ENCODE data around the gene MPP3.

GRCh38 chr17:43810823-43811222 lies 22.1 kb downstream of the MPP3 start:
- TF ChIP-seq, protein P1, sequence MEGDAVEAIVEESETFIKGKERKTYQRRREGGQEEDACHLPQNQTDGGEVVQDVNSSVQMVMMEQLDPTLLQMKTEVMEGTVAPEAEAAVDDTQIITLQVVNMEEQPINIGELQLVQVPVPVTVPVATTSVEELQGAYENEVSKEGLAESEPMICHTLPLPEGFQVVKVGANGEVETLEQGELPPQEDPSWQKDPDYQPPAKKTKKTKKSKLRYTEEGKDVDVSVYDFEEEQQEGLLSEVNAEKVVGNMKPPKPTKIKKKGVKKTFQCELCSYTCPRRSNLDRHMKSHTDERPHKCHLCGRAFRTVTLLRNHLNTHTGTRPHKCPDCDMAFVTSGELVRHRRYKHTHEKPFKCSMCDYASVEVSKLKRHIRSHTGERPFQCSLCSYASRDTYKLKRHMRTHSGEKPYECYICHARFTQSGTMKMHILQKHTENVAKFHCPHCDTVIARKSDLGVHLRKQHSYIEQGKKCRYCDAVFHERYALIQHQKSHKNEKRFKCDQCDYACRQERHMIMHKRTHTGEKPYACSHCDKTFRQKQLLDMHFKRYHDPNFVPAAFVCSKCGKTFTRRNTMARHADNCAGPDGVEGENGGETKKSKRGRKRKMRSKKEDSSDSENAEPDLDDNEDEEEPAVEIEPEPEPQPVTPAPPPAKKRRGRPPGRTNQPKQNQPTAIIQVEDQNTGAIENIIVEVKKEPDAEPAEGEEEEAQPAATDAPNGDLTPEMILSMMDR (conservative IDR thresholded peaks at IDR 0.05; ENCODE audit: low read depth, low read length), result no peak
- TF ChIP-seq RAD21 (IDR thresholded peaks at IDR 0.05; ENCODE audit: low read length) (no peak), SMC3 (IDR thresholded peaks at IDR 0.05; ENCODE audit: low read depth, low read length) (no peak), POLR2A (IDR thresholded peaks at IDR 0.05; ENCODE audit: low read depth, low read length) (no peak), CEBPB (IDR thresholded peaks at IDR 0.05; ENCODE audit: low read depth, low read length) (no peak), USF2 (IDR thresholded peaks at IDR 0.05; ENCODE audit: low read depth, low read length) (no peak), RCOR1 (IDR thresholded peaks at IDR 0.05; ENCODE audit: insufficient replicate concordance, low read length) (no peak), FOS (IDR thresholded peaks at IDR 0.05; ENCODE audit: low read depth, low read length) (no peak), CHD1 (IDR thresholded peaks at IDR 0.05; ENCODE audit: low read depth, low read length) (no peak), MAFK (IDR thresholded peaks at IDR 0.05; ENCODE audit: low read depth, low read length) (no peak), RFX5 (IDR thresholded peaks at IDR 0.05; ENCODE audit: low read depth, low read length) (no peak)
- TF ChIP-seq, protein P2, sequence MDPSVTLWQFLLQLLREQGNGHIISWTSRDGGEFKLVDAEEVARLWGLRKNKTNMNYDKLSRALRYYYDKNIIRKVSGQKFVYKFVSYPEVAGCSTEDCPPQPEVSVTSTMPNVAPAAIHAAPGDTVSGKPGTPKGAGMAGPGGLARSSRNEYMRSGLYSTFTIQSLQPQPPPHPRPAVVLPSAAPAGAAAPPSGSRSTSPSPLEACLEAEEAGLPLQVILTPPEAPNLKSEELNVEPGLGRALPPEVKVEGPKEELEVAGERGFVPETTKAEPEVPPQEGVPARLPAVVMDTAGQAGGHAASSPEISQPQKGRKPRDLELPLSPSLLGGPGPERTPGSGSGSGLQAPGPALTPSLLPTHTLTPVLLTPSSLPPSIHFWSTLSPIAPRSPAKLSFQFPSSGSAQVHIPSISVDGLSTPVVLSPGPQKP (IDR thresholded peaks at IDR 0.05; ENCODE audit: borderline replicate concordance, low read depth, low read length), result no peak
